IMR-90 (cell line): Measurements from ENCODE around the gene RNF144B. TPM values are rescaled to one million over a fixed set of nuclear protein-coding genes. Genes with fewer than 3 reads are reported as not detected.

Experiments used
- ATAC-seq: fragments of 200-7000 bp; cut with Tn5 transposase; 2 replicates; pipeline ENCODE4 v1.9.1; 2020; ENCODE audit warnings: low read depth, mild to moderate bottlenecking, moderate library complexity
- BruUV-seq: library from RNA; stranded (reverse); fragments of 400-500 nt; replicated peaks from 2 replicates; lab custom pipeline; 2021; lab: Mats Ljungman, UMichigan
- CTCF ChIA-PET: fragments of 300-600 bp; formaldehyde crosslinking; extraction: SDS; loops from one replicate; lab custom pipeline; 2021; ENCODE audit warnings: antibody characterized with exemption; lab: Yijun Ruan, JAX
- POLR2A ChIA-PET: fragments of 300-600 bp; sonication (Branson Sonifier 250); formaldehyde crosslinking; loops from one replicate; lab custom pipeline; 2022; ENCODE audit warnings: antibody characterized with exemption; ENCODE audit not compliant: unreplicated experiment; lab: Charles Lee
- DNase-seq: peaks from one replicate; pipeline ENCODE4 v3.0.0; 2013
- H2AFZ ChIP-seq: replicated peaks from 2 replicates; pipeline ENCODE3; 2013; ENCODE audit warnings: low read length, mild to moderate bottlenecking; ENCODE audit not compliant: poor library complexity
- H2AK5ac ChIP-seq: 2 replicates; pipeline ENCODE4 v1.6.1; 2013; ENCODE audit warnings: low read depth, low read length, inconsistent platforms
- H2AK9ac ChIP-seq: replicated peaks from 2 replicates; pipeline ENCODE3; 2013; ENCODE audit warnings: mild to moderate bottlenecking, low read depth, low read length, moderate library complexity; ENCODE audit not compliant: poor library complexity
- H2BK120ac ChIP-seq: 2 replicates; pipeline ENCODE4 v1.6.1; 2013; ENCODE audit warnings: low read depth, low read length, inconsistent platforms
- H2BK15ac ChIP-seq: 3 replicates; pipeline ENCODE4 v1.6.1; 2013; ENCODE audit warnings: low read depth, low read length, inconsistent platforms
- H2BK20ac ChIP-seq: 2 replicates; pipeline ENCODE4 v1.6.1; 2013; ENCODE audit warnings: low read depth, mild to moderate bottlenecking, inconsistent platforms, low read length, moderate library complexity
- H2BK5ac ChIP-seq: 2 replicates; pipeline ENCODE4 v1.6.1; 2013; ENCODE audit warnings: mild to moderate bottlenecking, low read depth, low read length, inconsistent platforms; ENCODE audit not compliant: poor library complexity, severe bottlenecking
- H3K14ac ChIP-seq: replicated peaks from 2 replicates; pipeline ENCODE4 v1.6.1; 2013; ENCODE audit warnings: low read depth, low read length, inconsistent platforms
- H3K18ac ChIP-seq: 2 replicates; pipeline ENCODE4 v1.6.1; 2013; ENCODE audit warnings: low read depth, low read length, control low read depth
- H3K23ac ChIP-seq: 2 replicates; pipeline ENCODE4 v1.6.1; 2013; ENCODE audit warnings: low read depth, low read length, inconsistent platforms
- H3K27ac ChIP-seq: 2 replicates; pipeline ENCODE4 v1.5.1; 2013; ENCODE audit warnings: mild to moderate bottlenecking, control low read depth, low read length; ENCODE audit not compliant: insufficient read depth
- H3K27me3 ChIP-seq: 2 replicates; pipeline ENCODE4 v1.6.1; 2013; ENCODE audit warnings: low read length; ENCODE audit not compliant: control insufficient read depth, insufficient read depth
- H3K36me3 ChIP-seq: 2 replicates; pipeline ENCODE4 v1.6.1; 2013; ENCODE audit warnings: low read length, mixed read lengths; ENCODE audit not compliant: control insufficient read depth, insufficient read depth
- H3K4ac ChIP-seq: 2 replicates; pipeline ENCODE4 v1.6.1; 2013; ENCODE audit warnings: low read depth, low read length, inconsistent platforms
- H3K4me1 ChIP-seq: 2 replicates; pipeline ENCODE4 v1.6.1; 2013; ENCODE audit warnings: low read length, mixed read lengths; ENCODE audit not compliant: control insufficient read depth, insufficient read depth
- H3K4me2 ChIP-seq: 2 replicates; pipeline ENCODE4 v1.6.1; 2013; ENCODE audit warnings: low read depth, mild to moderate bottlenecking, control low read depth, low read length, moderate library complexity
- H3K4me3 ChIP-seq: 2 replicates; pipeline ENCODE4 v1.5.1; 2013; ENCODE audit warnings: low read depth, mild to moderate bottlenecking, control low read depth, low read length, moderate library complexity; ENCODE audit not compliant: insufficient read depth
- H3K56ac ChIP-seq: 2 replicates; pipeline ENCODE4 v1.6.1; 2013; ENCODE audit warnings: low read length, inconsistent platforms; ENCODE audit not compliant: insufficient read depth; ENCODE audit errors: extremely low read depth
- H3K79me1 ChIP-seq, 2 experiments: 2 replicates each; pipeline ENCODE4 v1.6.1; 2013; ENCODE audit warnings: low read length in 2 of 2, inconsistent platforms in 1 of 2, low read depth in 1 of 2
- H3K9ac ChIP-seq: 2 replicates; pipeline ENCODE4 v1.6.1; 2013; ENCODE audit warnings: low read depth, low read length, control low read depth
- H3K9me1 ChIP-seq: 2 replicates; pipeline ENCODE4 v1.6.1; 2013; ENCODE audit warnings: low read length, inconsistent platforms; ENCODE audit not compliant: insufficient read depth
- H3K9me3 ChIP-seq: 2 replicates; pipeline ENCODE4 v1.6.1; 2013; ENCODE audit warnings: low read length; ENCODE audit not compliant: control insufficient read depth, insufficient read depth
- H4K20me1 ChIP-seq: 2 replicates; pipeline ENCODE4 v1.6.1; 2013; ENCODE audit warnings: low read length, inconsistent platforms; ENCODE audit not compliant: insufficient read depth
- H4K5ac ChIP-seq: 2 replicates; pipeline ENCODE4 v1.6.1; 2013; ENCODE audit warnings: mild to moderate bottlenecking, low read depth, low read length, control low read depth
- H4K8ac ChIP-seq, 2 experiments: 2 replicates each; pipeline ENCODE4 v1.6.1; 2013; ENCODE audit warnings: low read depth in 2 of 2, low read length in 2 of 2, control low read depth in 1 of 2, inconsistent platforms in 1 of 2
- H4K91ac ChIP-seq: 2 replicates; pipeline ENCODE4 v1.6.1; 2013; ENCODE audit warnings: low read depth, low read length, inconsistent platforms; ENCODE audit not compliant: insufficient read depth
- CEBPB ChIP-seq: IDR thresholded peaks from 2 replicates; pipeline ENCODE4 v1.6.1; 2012; ENCODE audit warnings: low read depth, low read length, improper control_type of control experiment
- CHD1 ChIP-seq: IDR thresholded peaks from 2 replicates; pipeline ENCODE4 v1.6.1; 2012; ENCODE audit warnings: low read depth, low read length, improper control_type of control experiment
- MAFK ChIP-seq: IDR thresholded peaks from 2 replicates; pipeline ENCODE4 v1.6.1; 2012; ENCODE audit warnings: low read depth, low read length, improper control_type of control experiment
- MAZ ChIP-seq: IDR thresholded peaks from 2 replicates; pipeline ENCODE4 v1.6.1; 2012; ENCODE audit warnings: low read depth, mild to moderate bottlenecking, low read length, improper control_type of control experiment, moderate library complexity, borderline replicate concordance
- MXI1 ChIP-seq: IDR thresholded peaks from 2 replicates; pipeline ENCODE4 v1.6.1; 2012; ENCODE audit warnings: low read depth, mild to moderate bottlenecking, low read length, moderate library complexity, borderline replicate concordance
- NFE2L2 ChIP-seq: fragments of 150-350 bp; IDR thresholded peaks from 2 replicates; pipeline ENCODE4 v1.6.1; 2016; ENCODE audit warnings: low read depth, mild to moderate bottlenecking, low read length
- POLR2A ChIP-seq: IDR thresholded peaks from 2 replicates; pipeline ENCODE4 v1.6.1; 2012; ENCODE audit warnings: mild to moderate bottlenecking, low read depth, low read length
- RCOR1 ChIP-seq: IDR thresholded peaks from 2 replicates; pipeline ENCODE4 v1.6.1; 2012; ENCODE audit warnings: mild to moderate bottlenecking, low read length, improper control_type of control experiment; ENCODE audit not compliant: insufficient replicate concordance
- SMC3 ChIP-seq: fragments of 150-350 bp; IDR thresholded peaks from 2 replicates; pipeline ENCODE4 v1.6.1; 2016; ENCODE audit warnings: low read depth, mild to moderate bottlenecking, antibody characterized with exemption, low read length, moderate library complexity
- WGBS, 2 experiments: methylation state at CpG; one replicate each; pipeline versions ENCODE4 v1.1.5 to v1.1.7; 2013; ENCODE audit warnings: missing lambda C conversion rate in 2 of 2; ENCODE audit not compliant: insufficient read length in 1 of 2; ENCODE audit errors: extremely low coverage in 2 of 2; 5-methylcytosine and 5-hydroxymethylcytosine counted together
- dilution Hi-C: fragments of 300-500 bp; cut with HindIII; formaldehyde crosslinking; loops from one replicate; pipeline ENCODE4 v1.14.3; 2018; ENCODE audit warnings: low sequenced_read_pairs; ENCODE audit not compliant: unreplicated experiment
- in situ Hi-C: fragments of 300-500 bp; cut with MboI; formaldehyde crosslinking; loops from 3 replicates; pipeline ENCODE4 v1.14.3; 2019; ENCODE audit warnings: low sequenced_read_pairs, inconsistent platforms, mixed read lengths
- intact Hi-C: fragments of 100-400 bp; cut with micrococcal nuclease; formaldehyde crosslinking; loops from 2 replicates; pipeline ENCODE4 v1.10.0; 2022
- polyA plus RNA-seq, 3 experiments: library from polyadenylated mRNA; depleted of rRNA; stranded (reverse); fragments of >200 nt; gene quantifications; 2 replicates each; pipeline ENCODE4 v1.2.3, GENCODE V29; 2012; ENCODE audit warnings: low replicate concordance in 1 of 3
- total RNA-seq: library from RNA; depleted of rRNA; stranded (reverse); fragments of >200 nt; gene quantifications from 2 replicates; pipeline ENCODE4 v1.2.3, GENCODE V29; 2012
- TF ChIP-seq, protein P1 (sequence below): conservative IDR thresholded peaks from 2 replicates; pipeline ENCODE4 v1.5.1; 2012; ENCODE audit warnings: mild to moderate bottlenecking, low read depth, low read length, improper control_type of control experiment

RNF144B gene
- total and polyA plus RNA-seq, 2 of the 4 experiments (the other 2 are of a cell fraction), result 0.44 to 2.7 TPM

DNA sequence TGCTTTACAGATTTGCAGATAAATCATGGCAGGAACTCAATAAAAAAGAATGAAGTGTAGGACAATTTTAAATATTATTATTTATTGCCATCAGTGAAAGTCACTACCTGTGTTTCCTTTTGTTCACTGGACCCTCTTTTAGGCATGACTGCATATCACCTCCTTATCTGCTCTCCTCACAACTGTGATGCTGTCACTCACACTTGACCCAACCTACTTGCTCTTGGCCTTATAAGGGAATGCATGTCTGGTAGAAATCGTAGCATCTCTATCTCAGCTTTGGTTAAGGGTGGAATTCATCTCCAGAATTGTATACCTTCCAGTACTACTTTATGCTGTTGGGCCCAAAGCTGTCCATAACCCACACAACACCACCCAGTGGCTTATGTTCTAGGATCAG, 47.6 kb upstream of the RNF144B start:
- in situ Hi-C loops, result loop anchor here (5.0 kb wide), 1 partner anchor 158 kb away; no protein-coding TSS in a partner anchor
- intact Hi-C loops, result no loop called here
- no CpG with 5 or more reads among the region's 1 CpG for WGBS, 2 experiments

More for the DNA sequence above, 47.6 kb upstream of the RNF144B start:
- no peak overlapping the region for H3K23ac ChIP-seq
- H3K9me3 ChIP-seq, result no peaks in the 10 kb centered on the region
- H3K4me1 ChIP-seq, result no peaks in the 10 kb centered on the region; the same call in 1 of the 2 replicates
- TF ChIP-seq RCOR1 (no peak), MAZ (no peak), CHD1 (no peak), CEBPB (no peak), POLR2A (no peak), NFE2L2 (no peak), MAFK (no peak), SMC3 (no peak), MXI1 (no peak)
- TF ChIP-seq, protein P1, sequence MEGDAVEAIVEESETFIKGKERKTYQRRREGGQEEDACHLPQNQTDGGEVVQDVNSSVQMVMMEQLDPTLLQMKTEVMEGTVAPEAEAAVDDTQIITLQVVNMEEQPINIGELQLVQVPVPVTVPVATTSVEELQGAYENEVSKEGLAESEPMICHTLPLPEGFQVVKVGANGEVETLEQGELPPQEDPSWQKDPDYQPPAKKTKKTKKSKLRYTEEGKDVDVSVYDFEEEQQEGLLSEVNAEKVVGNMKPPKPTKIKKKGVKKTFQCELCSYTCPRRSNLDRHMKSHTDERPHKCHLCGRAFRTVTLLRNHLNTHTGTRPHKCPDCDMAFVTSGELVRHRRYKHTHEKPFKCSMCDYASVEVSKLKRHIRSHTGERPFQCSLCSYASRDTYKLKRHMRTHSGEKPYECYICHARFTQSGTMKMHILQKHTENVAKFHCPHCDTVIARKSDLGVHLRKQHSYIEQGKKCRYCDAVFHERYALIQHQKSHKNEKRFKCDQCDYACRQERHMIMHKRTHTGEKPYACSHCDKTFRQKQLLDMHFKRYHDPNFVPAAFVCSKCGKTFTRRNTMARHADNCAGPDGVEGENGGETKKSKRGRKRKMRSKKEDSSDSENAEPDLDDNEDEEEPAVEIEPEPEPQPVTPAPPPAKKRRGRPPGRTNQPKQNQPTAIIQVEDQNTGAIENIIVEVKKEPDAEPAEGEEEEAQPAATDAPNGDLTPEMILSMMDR, result no peak
- H3K4me2 ChIP-seq, result no peak overlapping the region
- no TSS peak for BruUV-seq
- no peak overlapping the region for H3K4ac ChIP-seq
- H3K27me3 ChIP-seq, result no peaks in the 10 kb centered on the region
- ChIA-PET CTCF (no interaction called here), POLR2A (no interaction called here)
- no peak overlapping the region for H2AK9ac ChIP-seq
- no peaks in the 10 kb centered on the region for H4K20me1 ChIP-seq
- dilution Hi-C loops, result no loop called here
- no peak overlapping the region for H2BK120ac ChIP-seq
- no peak overlapping the region for H2BK15ac ChIP-seq
- H3K18ac ChIP-seq, result no peak overlapping the region
- H4K91ac ChIP-seq, result no peak overlapping the region
- no peak overlapping the region for H3K56ac ChIP-seq
- no peak overlapping the region for H4K5ac ChIP-seq
- H3K79me1 ChIP-seq, result no peaks in the 10 kb centered on the region; a peak in 1 of 4 replicates
- no peak for DNase-seq
- no peak overlapping the region for H2AK5ac ChIP-seq
- no peak overlapping the region for H2BK20ac ChIP-seq
- no peak overlapping the region for H3K9ac ChIP-seq
- H3K4me3 ChIP-seq, result no peak overlapping the region
- no peaks in the 10 kb centered on the region for H3K9me1 ChIP-seq
- H2AFZ ChIP-seq, result no peak overlapping the region
- no peaks in the 10 kb centered on the region for H3K36me3 ChIP-seq
- no peak for ATAC-seq
- H3K27ac ChIP-seq, result no peak overlapping the region
- no peak overlapping the region for H3K14ac ChIP-seq
- H4K8ac ChIP-seq, result no peak overlapping the region
- no peak overlapping the region for H2BK5ac ChIP-seq
